Activated naive CD4-positive, alpha-beta T cell treated with anti-CD3 and anti-CD28 coated beads for 36 hours (primary cell): ENCODE results near the gene PLXNA4. TPM values are rescaled to one million over a fixed set of nuclear protein-coding genes. Genes with fewer than 3 reads are reported as not detected.

Source experiments
- CTCF ChIA-PET: fragments of 350-600 bp; sonication (Branson Sonifier 250); formaldehyde crosslinking; loops from one replicate; lab custom pipeline; 2021; ENCODE audit warnings: antibody characterized with exemption; lab: Charles Lee
- DNase-seq: peaks from one replicate; pipeline ENCODE4 v3.0.0-alpha.2; 2020
- H3K27ac Mint-ChIP-seq: one replicate; pipeline ENCODE4 v1.8.0; 2021; ENCODE audit warnings: mild to moderate bottlenecking, mixed read lengths
- H3K27me3 Mint-ChIP-seq: one replicate; pipeline ENCODE4 v1.8.0; 2021; ENCODE audit warnings: low read depth, mixed read lengths
- H3K36me3 Mint-ChIP-seq: one replicate; pipeline ENCODE4 v1.8.0; 2021; ENCODE audit warnings: low read depth, mixed read lengths
- H3K4me1 Mint-ChIP-seq: one replicate; pipeline ENCODE4 v1.8.0; 2021; ENCODE audit warnings: low read depth, mixed read lengths
- H3K4me3 Mint-ChIP-seq: one replicate; pipeline ENCODE4 v1.8.0; 2021; ENCODE audit warnings: mild to moderate bottlenecking, moderate library complexity, mixed read lengths
- H3K9me3 Mint-ChIP-seq: one replicate; pipeline ENCODE4 v1.8.0; 2021; ENCODE audit warnings: mixed read lengths
- intact Hi-C: fragments of 100-400 bp; cut with micrococcal nuclease; formaldehyde crosslinking; loops from one replicate; pipeline ENCODE4 v1.15.1; 2023
- total RNA-seq, 2 experiments: library from RNA; stranded (reverse); gene quantifications; one replicate each; pipeline ENCODE4 v1.2.3, GENCODE V29; 2021

The PLXNA4 gene
- total RNA-seq, 2 experiments from 2014 or later, result 0.02 to 0.05 TPM

- intact Hi-C loops, result no loop called here
- Mint-ChIP-seq H3K4me1 (peaks cover 6% of the 10 kb centered on the region), H3K36me3 (peaks cover 4% of the 10 kb centered on the region), H3K27me3 (no peaks in the 10 kb centered on the region), H3K9me3 (peaks cover 7% of the 10 kb centered on the region), H3K27ac (no peak overlapping the region), H3K4me3 (no peak overlapping the region)
- CTCF ChIA-PET, result no interaction called here
- DNase-seq, result no peak
Measured at GRCh38 chr7:132423594-132424200, 152.6 kb downstream of the PLXNA4 start.

- peaks cover 4% of the 10 kb centered on the region for H3K36me3 Mint-ChIP-seq
- H3K27me3 Mint-ChIP-seq, result no peaks in the 10 kb centered on the region
- no peak overlapping the region for H3K27ac Mint-ChIP-seq
- peaks cover 7% of the 10 kb centered on the region for H3K9me3 Mint-ChIP-seq
- intact Hi-C loops, result no loop called here
- DNase-seq, result no peak
- peaks cover 9% of the 10 kb centered on the region for H3K4me1 Mint-ChIP-seq
- CTCF ChIA-PET, result no interaction called here
- H3K4me3 Mint-ChIP-seq, result no peak overlapping the region
Measured at GRCh38 chr7:132422502-132423111, 153.7 kb downstream of the PLXNA4 start.

GRCh38 chr7:132420527-132420926, 155.7 kb downstream of the PLXNA4 start:
- Mint-ChIP-seq H3K27ac (no peak overlapping the region), H3K4me1 (peaks cover 6% of the 10 kb centered on the region), H3K4me3 (no peak overlapping the region), H3K27me3 (no peaks in the 10 kb centered on the region), H3K9me3 (peaks cover 7% of the 10 kb centered on the region), H3K36me3 (peaks cover 4% of the 10 kb centered on the region)
- intact Hi-C loops, result no loop called here
- no peak for DNase-seq
- CTCF ChIA-PET, result no interaction called here

GRCh38 chr7:132419542-132419941, 156.7 kb downstream of the PLXNA4 start:
- H3K27me3 Mint-ChIP-seq, result no peaks in the 10 kb centered on the region
- intact Hi-C loops, result no loop called here
- H3K36me3 Mint-ChIP-seq, result peaks cover 4% of the 10 kb centered on the region
- CTCF ChIA-PET, result no interaction called here
- DNase-seq, result no peak
- no peak overlapping the region for H3K4me3 Mint-ChIP-seq
- H3K27ac Mint-ChIP-seq, result no peak overlapping the region
- peaks cover 7% of the 10 kb centered on the region for H3K9me3 Mint-ChIP-seq
- peaks cover 2% of the 10 kb centered on the region for H3K4me1 Mint-ChIP-seq

- no peak for DNase-seq
- peaks cover 2% of the 10 kb centered on the region for H3K4me1 Mint-ChIP-seq
- intact Hi-C loops, result no loop called here
- peaks cover 4% of the 10 kb centered on the region for H3K36me3 Mint-ChIP-seq
- H3K27ac Mint-ChIP-seq, result no peak overlapping the region
- H3K9me3 Mint-ChIP-seq, result peaks cover 7% of the 10 kb centered on the region
- no peak overlapping the region for H3K4me3 Mint-ChIP-seq
- H3K27me3 Mint-ChIP-seq, result no peaks in the 10 kb centered on the region
- CTCF ChIA-PET, result interaction anchor here (1.1 kb wide), 1 partner anchor 162 kb away, joined by 4 read pairs; no protein-coding TSS in a partner anchor
Measured at GRCh38 chr7:132418840-132419239, 157.4 kb downstream of the PLXNA4 start.

GRCh38 chr7:132417103-132417906, 159.0 kb downstream of the PLXNA4 start:
- intact Hi-C loops, result no loop called here
- peaks cover 7% of the 10 kb centered on the region for H3K9me3 Mint-ChIP-seq

GRCh38 chr7:132416395-132416794, 159.9 kb downstream of the PLXNA4 start:
- peaks cover 4% of the 10 kb centered on the region for H3K36me3 Mint-ChIP-seq
- DNase-seq, result no peak
- H3K4me3 Mint-ChIP-seq, result no peak overlapping the region
- no peaks in the 10 kb centered on the region for H3K27me3 Mint-ChIP-seq
- H3K27ac Mint-ChIP-seq, result no peak overlapping the region
- CTCF ChIA-PET, result no interaction called here
- peaks cover 2% of the 10 kb centered on the region for H3K4me1 Mint-ChIP-seq
- intact Hi-C loops, result no loop called here
- peaks cover 7% of the 10 kb centered on the region for H3K9me3 Mint-ChIP-seq

More at GRCh38 chr7:132417103-132417906, 159.0 kb downstream of the PLXNA4 start:
- Mint-ChIP-seq H3K36me3 (peaks cover 4% of the 10 kb centered on the region), H3K4me1 (peaks cover 2% of the 10 kb centered on the region), H3K27me3 (no peaks in the 10 kb centered on the region), H3K4me3 (no peak overlapping the region), H3K27ac (no peak overlapping the region)
- DNase-seq, result no peak
- CTCF ChIA-PET, result no interaction called here

- no peaks in the 10 kb centered on the region for H3K36me3 Mint-ChIP-seq
- intact Hi-C loops, result no loop called here
- CTCF ChIA-PET, result interaction anchor here (1.1 kb wide), 1 partner anchor 165 kb away, joined by 4 read pairs; no protein-coding TSS in a partner anchor
Measured at GRCh38 chr7:132415259-132415658, 161.0 kb downstream of the PLXNA4 start.

GRCh38 chr7:132414857-132415256, 161.4 kb downstream of the PLXNA4 start:
- Mint-ChIP-seq H3K27ac (no peak overlapping the region), H3K9me3 (no peaks in the 10 kb centered on the region), H3K4me1 (peaks cover 2% of the 10 kb centered on the region), H3K27me3 (no peaks in the 10 kb centered on the region), H3K36me3 (no peaks in the 10 kb centered on the region), H3K4me3 (no peak overlapping the region)
- intact Hi-C loops, result no loop called here
- no peak for DNase-seq
- CTCF ChIA-PET, result interaction anchor here (1.1 kb wide), 1 partner anchor 166 kb away, joined by 4 read pairs; no protein-coding TSS in a partner anchor

More at GRCh38 chr7:132415259-132415658, 161.0 kb downstream of the PLXNA4 start:
- Mint-ChIP-seq H3K4me1 (peaks cover 2% of the 10 kb centered on the region), H3K9me3 (no peaks in the 10 kb centered on the region), H3K27ac (no peak overlapping the region), H3K4me3 (no peak overlapping the region), H3K27me3 (no peaks in the 10 kb centered on the region)
- no peak for DNase-seq

- CTCF ChIA-PET, result no interaction called here
- no peak overlapping the region for H3K27ac Mint-ChIP-seq
- no peaks in the 10 kb centered on the region for H3K4me1 Mint-ChIP-seq
- no peak for DNase-seq
- intact Hi-C loops, result no loop called here
- H3K27me3 Mint-ChIP-seq, result no peaks in the 10 kb centered on the region
- no peak overlapping the region for H3K4me3 Mint-ChIP-seq
- no peaks in the 10 kb centered on the region for H3K36me3 Mint-ChIP-seq
- H3K9me3 Mint-ChIP-seq, result no peaks in the 10 kb centered on the region
Measured at GRCh38 chr7:132412435-132412834, 163.8 kb downstream of the PLXNA4 start.

- Mint-ChIP-seq H3K9me3 (no peaks in the 10 kb centered on the region), H3K27me3 (no peaks in the 10 kb centered on the region), H3K27ac (no peak overlapping the region)
Measured at GRCh38 chr7:132410861-132411541, 165.3 kb downstream of the PLXNA4 start.

GRCh38 chr7:132410385-132410784, 165.9 kb downstream of the PLXNA4 start:
- CTCF ChIA-PET, result interaction anchor here (0.6 kb wide), 1 partner anchor 20 kb away, joined by 3 read pairs; no protein-coding TSS in a partner anchor
- H3K27me3 Mint-ChIP-seq, result no peaks in the 10 kb centered on the region
- no peaks in the 10 kb centered on the region for H3K36me3 Mint-ChIP-seq
- no peaks in the 10 kb centered on the region for H3K4me1 Mint-ChIP-seq
- H3K9me3 Mint-ChIP-seq, result no peaks in the 10 kb centered on the region
- no peak overlapping the region for H3K4me3 Mint-ChIP-seq
- no peak overlapping the region for H3K27ac Mint-ChIP-seq
- intact Hi-C loops, result no loop called here
- no peak for DNase-seq

More at GRCh38 chr7:132410861-132411541, 165.3 kb downstream of the PLXNA4 start:
- Mint-ChIP-seq H3K36me3 (no peaks in the 10 kb centered on the region), H3K4me3 (no peak overlapping the region), H3K4me1 (no peaks in the 10 kb centered on the region)
- DNase-seq, result no peak
- CTCF ChIA-PET, result no interaction called here
- intact Hi-C loops, result no loop called here
